B cell (primary cell): Measurements from ENCODE around the gene ADAP1.

Source experiments
- CTCF ChIP-seq: fragments of 200-600 bp; IDR thresholded peaks from one replicate; pipeline ENCODE4 v1.8.0; 2022; ENCODE audit warnings: antibody characterized with exemption, mild to moderate bottlenecking
- EZH2 ChIP-seq: IDR thresholded peaks from 2 replicates; pipeline ENCODE4 v1.6.1; 2012; ENCODE audit warnings: borderline replicate concordance, low read depth, mild to moderate bottlenecking, moderate library complexity, low read length; ENCODE audit not compliant: insufficient read depth, poor library complexity, severe bottlenecking

GRCh38 chr7:986766-987751 lies 32.6 kb upstream of the ADAP1 start:
- TF ChIP-seq CTCF, result no peak
- no peak for TF ChIP-seq EZH2
